ENCODE results near the gene FFAR1.

FFAR1 gene

GRCh38 chr19:35315883-35316282 is 31.8 kb upstream of the FFAR1 start:
- no peak for DNase-seq

- no peak for DNase-seq
These were observed 31.1 kb upstream of the FFAR1 start for GRCh38 chr19:35316560-35316959.

DNA sequence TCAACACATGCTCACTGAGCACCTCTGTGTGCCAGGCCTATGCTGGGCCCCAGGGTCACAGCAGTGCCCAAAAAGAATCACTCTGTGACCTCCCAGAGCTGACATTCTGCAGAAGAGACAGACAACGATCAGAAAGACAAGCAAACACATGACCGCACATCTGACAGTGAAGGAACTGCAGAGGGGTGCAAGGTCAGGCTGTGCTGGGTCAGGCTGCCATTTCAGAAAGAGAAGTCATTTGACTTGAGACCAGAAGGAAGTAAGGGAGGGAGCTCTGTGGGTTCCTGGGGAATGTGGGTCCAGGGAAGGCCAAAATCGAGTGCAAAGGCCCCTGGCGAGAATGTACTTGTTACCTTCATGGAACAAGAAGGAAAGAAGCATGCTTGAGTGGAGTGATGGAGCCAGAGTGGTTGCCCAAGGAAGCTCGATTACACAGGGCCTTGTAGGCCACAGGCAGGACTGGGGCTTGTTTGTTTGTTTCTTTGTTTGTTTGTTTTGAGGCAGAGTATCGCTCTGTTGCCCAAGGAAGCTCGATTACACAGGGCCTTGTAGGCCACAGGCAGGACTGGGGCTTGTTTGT is 30.1 kb upstream of the FFAR1 start:
- no peak for DNase-seq

GRCh38 chr19:35318679-35319448 is 28.8 kb upstream of the FFAR1 start:
- peak; percentile 18 for DNase-seq

DNA sequence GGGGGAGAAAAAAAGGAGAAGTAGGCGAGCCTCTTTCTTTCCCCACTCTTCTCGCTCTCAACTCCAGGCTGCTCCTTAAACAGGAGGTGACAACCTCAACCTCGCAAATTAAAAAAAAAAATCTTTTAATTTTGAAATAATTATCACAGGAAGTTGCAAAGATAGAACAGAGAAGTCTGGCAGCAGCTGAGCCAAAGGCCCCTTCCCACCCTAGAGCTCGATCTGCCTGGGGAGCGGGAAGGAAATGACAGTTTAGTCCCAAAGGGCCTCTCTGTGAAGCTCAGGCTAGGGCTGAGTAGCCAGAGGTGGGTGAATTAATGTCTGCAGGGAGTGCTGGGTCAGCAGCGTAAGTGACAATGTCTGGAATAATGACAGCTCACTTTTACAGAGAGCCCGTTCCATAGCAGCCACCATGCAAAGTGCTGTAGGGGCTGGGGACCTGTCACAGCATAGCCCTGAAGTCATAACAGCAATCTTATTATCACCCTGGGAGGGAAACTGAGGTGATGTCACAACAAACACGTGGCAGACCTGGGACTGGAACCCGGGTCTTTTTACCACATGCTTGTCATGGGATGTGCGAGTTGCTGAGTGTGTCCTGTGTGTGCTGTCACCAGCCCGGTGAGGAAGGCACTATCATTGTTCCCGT is 27.5 kb upstream of the FFAR1 start:
- DNase-seq, result no peak

DNA sequence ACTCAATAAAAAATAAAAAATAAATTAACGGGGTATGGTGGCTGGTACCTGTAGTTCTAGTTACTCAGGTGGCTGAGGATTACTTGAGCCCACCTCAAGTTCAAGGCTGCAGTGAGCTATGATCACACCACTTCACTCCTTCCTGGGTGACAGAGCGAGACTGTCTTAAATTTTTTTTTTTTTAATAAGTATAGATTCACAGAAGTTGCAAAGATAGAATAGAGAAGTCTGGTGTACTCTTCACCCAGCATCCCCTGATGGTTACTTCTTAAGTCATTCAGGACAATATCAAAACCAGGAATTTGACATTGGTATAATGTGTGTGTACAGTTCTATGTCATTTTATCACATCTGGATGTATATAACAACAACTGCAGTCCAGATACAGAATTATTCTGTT is 26.4 kb upstream of the FFAR1 start:
- DNase-seq, result no peak

DNA sequence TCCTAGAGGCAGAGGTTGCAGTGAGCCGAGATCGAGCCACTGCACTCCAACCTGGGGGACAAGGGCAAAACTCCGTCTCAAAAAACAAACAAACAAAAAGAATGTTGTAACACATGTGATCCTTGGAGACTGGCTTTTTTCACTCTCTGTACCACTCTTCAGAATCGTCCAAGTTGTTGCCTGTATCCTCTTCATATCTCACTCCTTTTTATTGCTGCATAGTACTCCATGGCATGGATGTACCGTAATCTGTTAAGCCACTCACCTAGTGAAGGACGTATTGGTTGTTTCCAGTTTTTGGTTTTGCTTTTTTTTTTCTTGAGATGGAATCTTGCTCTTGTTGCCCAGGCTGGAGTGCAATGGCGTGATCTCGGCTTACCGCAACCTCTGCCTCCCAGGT is 25.7 kb upstream of the FFAR1 start:
- DNase-seq, result no peak

- no peak for DNase-seq
These were observed 20.1 kb upstream of the FFAR1 start for GRCh38 chr19:35327642-35328041.

DNA sequence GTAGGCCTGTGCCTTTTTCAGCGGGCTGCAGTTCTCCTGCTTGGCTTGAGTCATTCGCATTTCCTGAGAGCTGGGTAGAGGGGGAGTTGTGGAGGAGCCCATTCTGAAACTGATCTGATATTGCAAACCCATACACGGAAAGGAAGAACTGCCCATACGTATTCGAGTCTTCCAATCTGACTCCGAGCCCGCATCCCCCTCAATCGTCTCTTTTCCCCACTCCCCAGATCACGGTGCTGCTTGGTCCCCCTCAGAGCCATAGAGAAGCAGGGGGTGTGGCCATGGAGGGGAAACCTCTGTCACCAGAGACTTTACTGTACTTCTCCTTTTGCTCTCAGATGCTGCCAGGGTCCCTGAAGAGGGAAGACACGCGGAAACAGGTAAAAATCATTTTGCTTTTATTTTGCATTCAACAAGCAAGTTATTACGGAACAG is 18.8 kb upstream of the FFAR1 start, which contains the start of gene CD22:
Gene CD22 (plus strand): TSS at position 337 of the 435 bp plus-strand sequence. CDS start 2,854 bp downstream, outside the sequence.
- DNase-seq, result no peak

GRCh38 chr19:35329323-35329722 is 18.4 kb upstream of the FFAR1 start:
- DNase-seq, result no peak

- DNase-seq, result no peak
These were observed 17.2 kb upstream of the FFAR1 start for GRCh38 chr19:35330475-35330874.

GRCh38 chr19:35331551-35332214 is 16.0 kb upstream of the FFAR1 start:
- DNase-seq, result no peak

DNA sequence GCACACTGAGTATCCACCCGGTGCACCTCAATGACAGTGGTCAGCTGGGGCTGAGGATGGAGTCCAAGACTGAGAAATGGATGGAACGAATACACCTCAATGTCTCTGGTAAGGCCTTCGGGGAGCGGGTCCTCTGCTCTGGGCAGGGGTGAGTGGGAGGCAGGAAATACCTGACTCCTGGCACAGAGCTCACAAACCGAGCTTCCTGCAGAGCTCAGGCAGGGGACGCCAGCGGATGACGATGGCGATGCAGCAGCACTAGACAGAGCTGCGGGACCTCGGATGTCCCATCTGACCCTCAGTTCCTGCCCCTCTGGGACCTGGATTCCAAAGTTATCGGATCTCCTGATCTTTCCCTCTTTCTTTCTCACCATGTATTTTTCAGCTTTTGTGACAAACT is 14.9 kb upstream of the FFAR1 start:
- peak; percentile 53 for DNase-seq

DNA sequence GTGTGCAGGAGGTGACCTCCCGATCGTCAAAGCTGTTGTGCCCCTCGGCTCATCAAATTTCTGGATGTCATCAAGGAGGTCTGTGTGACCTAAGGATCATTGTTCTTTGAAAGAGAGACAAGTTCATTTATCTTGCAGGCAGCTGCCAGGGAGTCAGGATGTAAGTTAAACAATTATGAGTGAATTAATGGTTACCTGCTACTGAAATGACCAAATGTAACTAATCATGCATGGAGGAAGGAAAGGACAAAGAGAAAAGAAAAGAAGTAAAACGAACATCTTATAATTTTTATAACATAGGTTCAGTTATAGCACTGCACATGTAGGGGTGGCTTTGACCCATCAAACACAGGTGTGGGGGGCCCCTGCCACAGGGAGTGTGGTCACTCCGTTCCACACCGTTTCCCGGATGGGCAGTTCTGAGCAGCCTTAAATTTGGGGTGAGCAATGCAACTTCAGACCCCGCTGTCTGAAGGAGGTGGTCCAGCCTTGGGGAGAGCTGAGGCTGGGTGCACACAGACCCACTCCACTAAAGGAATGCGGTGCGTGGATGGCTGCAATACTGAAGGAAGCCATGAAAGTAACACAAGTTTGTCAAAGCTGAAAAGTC is 13.5 kb upstream of the FFAR1 start:
- no peak for DNase-seq

DNA sequence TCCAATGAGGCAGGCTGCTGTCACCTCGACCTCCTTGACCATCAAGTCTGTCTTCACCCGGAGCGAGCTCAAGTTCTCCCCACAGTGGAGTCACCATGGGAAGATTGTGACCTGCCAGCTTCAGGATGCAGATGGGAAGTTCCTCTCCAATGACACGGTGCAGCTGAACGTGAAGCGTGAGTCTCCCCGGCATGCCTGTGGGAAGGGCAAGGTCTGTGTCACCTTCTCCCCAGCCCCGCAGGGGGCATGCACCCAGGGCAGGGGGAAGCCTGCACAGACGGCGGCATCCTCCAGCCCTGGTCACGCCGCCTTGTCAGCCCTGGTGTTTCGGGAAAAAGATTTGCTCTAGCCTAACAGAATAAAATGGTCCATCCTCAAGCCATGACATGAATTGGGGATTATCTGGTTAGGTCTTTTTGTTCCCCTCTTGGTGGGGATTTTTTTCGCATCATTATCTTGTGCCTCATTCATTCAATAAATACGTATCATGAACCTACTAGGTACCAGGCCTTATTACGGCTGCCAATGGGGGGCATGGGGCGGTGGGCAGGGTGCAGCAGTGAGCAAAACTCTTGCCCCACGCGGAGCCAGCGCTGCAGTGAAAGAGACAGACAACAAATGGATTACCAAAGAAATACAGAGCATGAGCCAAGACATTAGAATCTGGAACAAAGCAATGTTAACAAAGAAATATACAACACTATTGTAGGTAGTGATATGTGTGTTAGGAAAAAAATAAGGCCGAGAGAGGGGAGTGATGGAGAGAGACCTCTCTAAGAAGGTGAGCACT is 11.3 kb upstream of the FFAR1 start:
- no peak for DNase-seq

DNA sequence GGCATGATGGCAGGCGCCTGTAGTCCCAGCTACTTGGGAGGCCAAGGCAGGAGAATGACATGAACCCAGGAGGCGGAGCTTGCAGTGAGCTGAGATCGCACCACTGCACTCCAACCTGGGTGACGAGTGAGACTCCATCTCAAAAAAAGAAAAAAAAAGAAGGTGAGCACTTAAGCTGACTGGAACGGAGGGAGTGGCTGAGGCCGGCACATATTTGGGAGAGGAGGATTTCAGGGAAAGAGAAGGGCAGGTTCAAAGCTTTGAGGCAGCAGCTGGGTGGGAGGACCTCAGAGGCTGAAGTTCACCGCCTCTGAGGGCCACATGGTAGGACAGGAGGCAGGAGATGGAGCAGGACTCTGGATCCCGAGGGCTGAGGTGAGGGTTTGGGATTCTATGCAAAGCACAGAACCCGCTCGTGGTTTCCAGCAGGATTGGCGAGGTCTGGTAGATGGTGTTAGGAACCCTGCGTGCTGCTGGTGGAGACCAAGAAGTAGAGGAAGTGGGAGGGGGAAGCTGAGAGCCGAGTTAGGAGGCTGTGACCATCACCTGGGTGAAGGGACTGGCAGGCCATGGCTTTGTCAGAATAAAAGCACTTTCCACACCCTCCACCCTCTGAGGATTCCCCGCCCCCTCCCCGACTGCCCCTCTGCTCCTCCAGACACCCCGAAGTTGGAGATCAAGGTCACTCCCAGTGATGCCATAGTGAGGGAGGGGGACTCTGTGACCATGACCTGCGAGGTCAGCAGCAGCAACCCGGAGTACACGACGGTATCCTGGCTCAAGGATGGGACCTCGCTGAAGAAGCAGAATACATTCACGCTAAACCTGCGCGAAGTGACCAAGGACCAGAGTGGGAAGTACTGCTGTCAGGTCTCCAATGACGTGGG is 10.4 kb upstream of the FFAR1 start:
- no peak for DNase-seq

- DNase-seq, result no peak
These were observed 9.8 kb upstream of the FFAR1 start for GRCh38 chr19:35337984-35338296.

GRCh38 chr19:35340431-35340830 is 7.3 kb upstream of the FFAR1 start:
- DNase-seq, result no peak

DNA sequence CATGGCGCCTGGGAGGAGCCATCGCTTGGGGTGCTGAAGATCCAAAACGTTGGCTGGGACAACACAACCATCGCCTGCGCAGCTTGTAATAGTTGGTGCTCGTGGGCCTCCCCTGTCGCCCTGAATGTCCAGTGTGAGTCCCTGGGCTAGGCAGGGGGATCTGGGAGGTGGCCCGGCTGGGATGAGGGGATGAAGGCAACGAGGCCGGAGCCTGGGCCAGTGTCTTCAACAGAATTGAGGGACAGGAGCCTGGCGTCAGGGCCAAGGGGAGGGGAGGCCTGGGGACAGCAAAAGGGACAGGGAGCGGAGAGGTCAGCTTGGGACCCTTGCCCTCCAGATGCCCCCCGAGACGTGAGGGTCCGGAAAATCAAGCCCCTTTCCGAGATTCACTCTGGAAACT is 6.7 kb upstream of the FFAR1 start:
- no peak for DNase-seq

DNA sequence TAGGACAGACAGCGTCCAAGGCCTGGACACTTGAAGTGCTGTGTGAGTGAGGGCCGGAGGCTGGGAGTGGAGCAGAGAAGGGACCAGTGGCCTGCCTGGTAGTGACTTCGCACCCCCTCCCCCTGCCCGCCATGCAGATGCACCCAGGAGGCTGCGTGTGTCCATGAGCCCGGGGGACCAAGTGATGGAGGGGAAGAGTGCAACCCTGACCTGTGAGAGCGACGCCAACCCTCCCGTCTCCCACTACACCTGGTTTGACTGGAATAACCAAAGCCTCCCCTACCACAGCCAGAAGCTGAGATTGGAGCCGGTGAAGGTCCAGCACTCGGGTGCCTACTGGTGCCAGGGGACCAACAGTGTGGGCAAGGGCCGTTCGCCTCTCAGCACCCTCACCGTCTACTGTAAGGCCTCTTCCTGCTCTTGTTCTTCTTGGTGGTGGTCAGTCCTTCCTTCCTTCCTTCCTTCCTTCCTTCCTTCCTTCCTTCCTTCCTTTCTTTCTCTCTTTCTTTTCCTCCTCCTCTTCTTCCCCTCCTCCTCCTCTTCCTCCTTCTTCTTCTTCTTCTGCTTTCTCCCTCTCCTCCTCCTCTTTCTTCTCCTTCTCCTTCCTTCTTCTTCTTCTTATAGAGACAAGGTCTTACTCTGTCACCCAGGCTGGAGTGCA is 6.0 kb upstream of the FFAR1 start:
- DNase-seq, result no peak

DNA sequence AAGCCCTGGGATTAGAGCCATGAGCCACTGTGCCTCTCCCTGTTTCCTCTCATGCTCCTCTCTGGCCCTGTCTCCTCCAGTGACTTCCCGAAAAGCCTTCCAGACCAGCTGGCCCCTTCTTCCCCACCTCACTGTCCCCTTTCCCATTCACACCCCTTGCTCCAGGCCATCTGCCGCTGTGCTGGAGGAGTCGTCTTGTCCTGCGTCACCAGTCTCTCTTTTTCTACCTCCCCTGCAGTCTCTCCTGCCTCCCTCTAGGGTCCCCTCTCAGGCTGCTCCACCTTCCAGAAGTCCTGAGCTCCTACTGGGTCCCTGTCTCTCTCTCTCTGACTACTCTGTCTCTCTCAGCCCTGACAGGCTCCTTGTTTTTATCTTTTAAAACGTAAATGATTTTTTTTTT is 5.3 kb upstream of the FFAR1 start:
- DNase-seq, result no peak
